ENCODE measurements around the gene DOK7. TPM values are rescaled to one million over a fixed set of nuclear protein-coding genes. Genes with fewer than 3 reads are reported as not detected.

The DOK7 gene
- total and polyA plus RNA-seq, 2 of the 4 experiments (the other 2 are of a cell fraction): not detected

DNA sequence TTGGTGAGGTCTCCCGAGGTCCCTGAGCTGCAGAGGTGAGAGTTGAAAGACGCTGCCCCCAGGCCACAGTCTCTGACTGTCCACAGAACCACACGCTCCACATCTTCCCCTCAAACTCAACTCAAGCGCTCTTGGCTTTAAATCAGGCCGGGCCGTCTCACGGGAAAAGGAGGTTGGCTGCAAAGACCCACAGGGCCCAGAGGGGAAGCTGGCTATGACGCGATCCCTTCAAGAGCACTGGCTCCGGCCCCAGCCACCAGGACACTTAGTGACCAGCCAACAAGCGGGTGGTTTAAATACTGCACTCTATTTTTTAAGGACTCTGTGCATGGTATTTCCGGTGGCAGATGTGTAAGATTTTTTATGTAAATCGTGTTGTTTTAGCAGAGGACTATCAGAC lies 49.2 kb downstream of the DOK7 start:
- dilution Hi-C loops (cut with HindIII; ENCODE audit: low sequenced_read_pairs, unreplicated experiment): no loop called here
- no peak for ATAC-seq (ENCODE audit: low read depth)
- Histone ChIP-seq H2AK9ac (replicated peaks; ENCODE audit: low read depth, low read length, poor library complexity) (no peak overlapping the region), H3K79me1 (ENCODE audit: low read depth in 1 of 2, low read length in 2 of 2) (peaks cover 4 to 17% of the 10 kb centered on the region in 2 experiments; a peak in 3 of 4 replicates), H3K9me1 (ENCODE audit: insufficient read depth, low read length) (peaks cover 3% of the 10 kb centered on the region; the same call in 1 of the 2 replicates), H2AK5ac (ENCODE audit: low read depth, low read length) (no peak overlapping the region), H3K27me3 (ENCODE audit: control insufficient read depth, insufficient read depth, low read length) (no peaks in the 10 kb centered on the region), H4K5ac (ENCODE audit: low read depth, low read length) (no peak overlapping the region), H4K91ac (ENCODE audit: insufficient read depth, low read depth, low read length) (no peak overlapping the region), H2BK120ac (ENCODE audit: low read depth, low read length) (no peak overlapping the region), H3K36me3 (ENCODE audit: control insufficient read depth, insufficient read depth, low read length) (peaks cover 59% of the 10 kb centered on the region), H3K4ac (ENCODE audit: low read depth, low read length) (no peak overlapping the region), H3K23ac (ENCODE audit: low read depth, low read length) (no peak overlapping the region), H3K27ac (ENCODE audit: insufficient read depth, low read length) (no peak overlapping the region), H4K8ac (ENCODE audit: low read depth in 2 of 2, low read length in 2 of 2) (no peak overlapping the region), H3K4me2 (ENCODE audit: low read depth, low read length) (no peak overlapping the region), H4K20me1 (ENCODE audit: insufficient read depth, low read length) (peaks cover 6% of the 10 kb centered on the region), H3K9me3 (ENCODE audit: control insufficient read depth, insufficient read depth, low read length) (no peaks in the 10 kb centered on the region), H3K9ac (ENCODE audit: low read depth, low read length) (no peak overlapping the region), H2AFZ (replicated peaks; ENCODE audit: low read length, poor library complexity) (no peak overlapping the region), H3K4me1 (ENCODE audit: control insufficient read depth, insufficient read depth, low read length) (no peaks in the 10 kb centered on the region), H3K14ac (replicated peaks; ENCODE audit: low read depth, low read length) (no peak overlapping the region), H3K4me3 (ENCODE audit: insufficient read depth, low read depth, low read length) (no peak overlapping the region), H2BK20ac (ENCODE audit: low read depth, low read length) (no peak overlapping the region), H2BK5ac (ENCODE audit: low read depth, low read length, poor library complexity, severe bottlenecking) (no peak overlapping the region), H3K18ac (ENCODE audit: low read depth, low read length) (no peak overlapping the region), H3K56ac (ENCODE audit: extremely low read depth, insufficient read depth, low read length) (no peak overlapping the region), H2BK15ac (ENCODE audit: low read depth, low read length) (no peak overlapping the region)
- DNase-seq: no peak
- 95% methylated on average over 9 of the region's 13 CpGs; no CpG with 5 or more reads in 1 of the 2 experiments for WGBS, 2 experiments (ENCODE audit: extremely low coverage in 2 of 2, insufficient read length in 1 of 2)
- TF ChIP-seq, protein P1, sequence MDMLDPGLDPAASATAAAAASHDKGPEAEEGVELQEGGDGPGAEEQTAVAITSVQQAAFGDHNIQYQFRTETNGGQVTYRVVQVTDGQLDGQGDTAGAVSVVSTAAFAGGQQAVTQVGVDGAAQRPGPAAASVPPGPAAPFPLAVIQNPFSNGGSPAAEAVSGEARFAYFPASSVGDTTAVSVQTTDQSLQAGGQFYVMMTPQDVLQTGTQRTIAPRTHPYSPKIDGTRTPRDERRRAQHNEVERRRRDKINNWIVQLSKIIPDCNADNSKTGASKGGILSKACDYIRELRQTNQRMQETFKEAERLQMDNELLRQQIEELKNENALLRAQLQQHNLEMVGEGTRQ (IDR thresholded peaks at IDR 0.05; ENCODE audit: low read depth, low read length): no peak
- TF ChIP-seq FOS (IDR thresholded peaks at IDR 0.05; ENCODE audit: low read depth, low read length): no peak
- TF ChIP-seq, protein P2, sequence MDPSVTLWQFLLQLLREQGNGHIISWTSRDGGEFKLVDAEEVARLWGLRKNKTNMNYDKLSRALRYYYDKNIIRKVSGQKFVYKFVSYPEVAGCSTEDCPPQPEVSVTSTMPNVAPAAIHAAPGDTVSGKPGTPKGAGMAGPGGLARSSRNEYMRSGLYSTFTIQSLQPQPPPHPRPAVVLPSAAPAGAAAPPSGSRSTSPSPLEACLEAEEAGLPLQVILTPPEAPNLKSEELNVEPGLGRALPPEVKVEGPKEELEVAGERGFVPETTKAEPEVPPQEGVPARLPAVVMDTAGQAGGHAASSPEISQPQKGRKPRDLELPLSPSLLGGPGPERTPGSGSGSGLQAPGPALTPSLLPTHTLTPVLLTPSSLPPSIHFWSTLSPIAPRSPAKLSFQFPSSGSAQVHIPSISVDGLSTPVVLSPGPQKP (IDR thresholded peaks at IDR 0.05; ENCODE audit: borderline replicate concordance, low read depth, low read length): no peak
- TF ChIP-seq RAD21 (IDR thresholded peaks at IDR 0.05; ENCODE audit: low read length): no peak
- TF ChIP-seq MXI1 (IDR thresholded peaks at IDR 0.05; ENCODE audit: borderline replicate concordance, low read depth, low read length): no peak
- TF ChIP-seq, protein P3, sequence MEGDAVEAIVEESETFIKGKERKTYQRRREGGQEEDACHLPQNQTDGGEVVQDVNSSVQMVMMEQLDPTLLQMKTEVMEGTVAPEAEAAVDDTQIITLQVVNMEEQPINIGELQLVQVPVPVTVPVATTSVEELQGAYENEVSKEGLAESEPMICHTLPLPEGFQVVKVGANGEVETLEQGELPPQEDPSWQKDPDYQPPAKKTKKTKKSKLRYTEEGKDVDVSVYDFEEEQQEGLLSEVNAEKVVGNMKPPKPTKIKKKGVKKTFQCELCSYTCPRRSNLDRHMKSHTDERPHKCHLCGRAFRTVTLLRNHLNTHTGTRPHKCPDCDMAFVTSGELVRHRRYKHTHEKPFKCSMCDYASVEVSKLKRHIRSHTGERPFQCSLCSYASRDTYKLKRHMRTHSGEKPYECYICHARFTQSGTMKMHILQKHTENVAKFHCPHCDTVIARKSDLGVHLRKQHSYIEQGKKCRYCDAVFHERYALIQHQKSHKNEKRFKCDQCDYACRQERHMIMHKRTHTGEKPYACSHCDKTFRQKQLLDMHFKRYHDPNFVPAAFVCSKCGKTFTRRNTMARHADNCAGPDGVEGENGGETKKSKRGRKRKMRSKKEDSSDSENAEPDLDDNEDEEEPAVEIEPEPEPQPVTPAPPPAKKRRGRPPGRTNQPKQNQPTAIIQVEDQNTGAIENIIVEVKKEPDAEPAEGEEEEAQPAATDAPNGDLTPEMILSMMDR (conservative IDR thresholded peaks at IDR 0.05; ENCODE audit: low read depth, low read length): no peak
- TF ChIP-seq MAFK (IDR thresholded peaks at IDR 0.05; ENCODE audit: low read depth, low read length): no peak
- TF ChIP-seq RCOR1 (IDR thresholded peaks at IDR 0.05; ENCODE audit: insufficient replicate concordance, low read length): no peak
- TF ChIP-seq RFX5 (IDR thresholded peaks at IDR 0.05; ENCODE audit: low read depth, low read length): no peak
- no peak for TF ChIP-seq CHD1 (IDR thresholded peaks at IDR 0.05; ENCODE audit: low read depth, low read length)
- no peak for TF ChIP-seq NFE2L2 (IDR thresholded peaks at IDR 0.05; ENCODE audit: low read depth, low read length)
- no peak for TF ChIP-seq CEBPB (IDR thresholded peaks at IDR 0.05; ENCODE audit: low read depth, low read length)
- TF ChIP-seq SMC3 (IDR thresholded peaks at IDR 0.05; ENCODE audit: low read depth, low read length): no peak
- TF ChIP-seq POLR2A (IDR thresholded peaks at IDR 0.05; ENCODE audit: low read depth, low read length): no peak
- no peak for TF ChIP-seq BHLHE40 (IDR thresholded peaks at IDR 0.05; ENCODE audit: low read depth, low read length)
- no peak for TF ChIP-seq MAZ (IDR thresholded peaks at IDR 0.05; ENCODE audit: borderline replicate concordance, low read depth, low read length)
- in situ Hi-C loops (cut with MboI; ENCODE audit: low sequenced_read_pairs): no loop called here
- ChIA-PET POLR2A (ENCODE audit: unreplicated experiment) (no interaction called here), CTCF (interaction anchor here (1.1 kb wide), 1 partner anchor 31 kb away, joined by 4 read pairs; no protein-coding TSS in a partner anchor)
- intact Hi-C loops (cut with micrococcal nuclease): no loop called here
- no TSS peak for BruUV-seq (replicated peaks)
